ENCODE data around the gene IQSEC1. TPM values are rescaled to one million over a fixed set of nuclear protein-coding genes. Genes with fewer than 3 reads are reported as not detected.

IQSEC1 gene
- total and polyA plus RNA-seq, 2 experiments from 2014 or later, result 8.0 to 51.9 TPM

DNA sequence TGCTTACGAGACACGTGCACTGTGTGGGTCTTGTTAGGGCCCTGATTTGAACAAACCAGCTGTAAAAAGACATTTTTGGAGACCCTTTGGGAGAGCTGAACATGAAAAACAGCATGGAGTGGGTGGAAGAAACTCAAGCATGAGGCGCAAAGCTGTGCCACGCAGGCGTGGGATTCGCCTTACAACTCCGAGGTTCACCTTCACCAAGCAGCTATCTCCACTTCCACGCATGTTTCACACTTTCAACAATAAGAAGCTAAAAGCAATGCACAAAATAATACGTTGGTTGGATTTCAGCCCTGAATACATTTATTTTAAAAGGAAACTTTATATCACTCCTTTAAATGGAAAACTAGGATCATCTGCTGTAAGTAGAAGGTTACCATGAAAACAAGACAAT, 42.5 kb downstream of the IQSEC1 start:
- Mint-ChIP-seq H3K4me3 (no peak overlapping the region), H3K27me3 (ENCODE audit: insufficient read depth, low read depth, poor library complexity) (peaks cover 11% of the 10 kb centered on the region), H3K36me3 (ENCODE audit: low read depth) (no peaks in the 10 kb centered on the region), H3K4me1 (peaks cover 10% of the 10 kb centered on the region), H3K9me3 (no peaks in the 10 kb centered on the region; the same call in 2 of the 3 replicates), H3K27ac (no peak overlapping the region)
- no peak overlapping the region for H3K27ac ChIP-seq (ENCODE audit: low read depth)
- no peak for DNase-seq (ENCODE audit: low spot score)
- H3K36me3 ChIP-seq (ENCODE audit: insufficient read depth), result no peaks in the 10 kb centered on the region
- H3K9me2 ChIP-seq (ENCODE audit: insufficient read depth), result no peaks in the 10 kb centered on the region
- no peaks in the 10 kb centered on the region for H3F3A ChIP-seq (replicated peaks; ENCODE audit: low read depth)
- no peaks in the 10 kb centered on the region for H4K20me1 ChIP-seq (replicated peaks; ENCODE audit: insufficient read depth)
- H2AFZ ChIP-seq, result no peak overlapping the region
- no peaks in the 10 kb centered on the region for H3K4me1 ChIP-seq (ENCODE audit: insufficient read depth)
- no peak for ATAC-seq
- H3K4me3 ChIP-seq, result no peak overlapping the region
- no peaks in the 10 kb centered on the region for H3K27me3 ChIP-seq (ENCODE audit: insufficient read depth)
- no peaks in the 10 kb centered on the region for H3K79me2 ChIP-seq (replicated peaks; ENCODE audit: insufficient read depth)
- H3K4me2 ChIP-seq, result no peak overlapping the region
- no peak for TF ChIP-seq ZNF331 (CRISPR knock-in tag; IDR thresholded peaks at IDR 0.05; ENCODE audit: low read depth)
- no peak for TF ChIP-seq NANOG (IDR thresholded peaks at IDR 0.05; ENCODE audit: borderline replicate concordance)
- TF ChIP-seq, protein P1, sequence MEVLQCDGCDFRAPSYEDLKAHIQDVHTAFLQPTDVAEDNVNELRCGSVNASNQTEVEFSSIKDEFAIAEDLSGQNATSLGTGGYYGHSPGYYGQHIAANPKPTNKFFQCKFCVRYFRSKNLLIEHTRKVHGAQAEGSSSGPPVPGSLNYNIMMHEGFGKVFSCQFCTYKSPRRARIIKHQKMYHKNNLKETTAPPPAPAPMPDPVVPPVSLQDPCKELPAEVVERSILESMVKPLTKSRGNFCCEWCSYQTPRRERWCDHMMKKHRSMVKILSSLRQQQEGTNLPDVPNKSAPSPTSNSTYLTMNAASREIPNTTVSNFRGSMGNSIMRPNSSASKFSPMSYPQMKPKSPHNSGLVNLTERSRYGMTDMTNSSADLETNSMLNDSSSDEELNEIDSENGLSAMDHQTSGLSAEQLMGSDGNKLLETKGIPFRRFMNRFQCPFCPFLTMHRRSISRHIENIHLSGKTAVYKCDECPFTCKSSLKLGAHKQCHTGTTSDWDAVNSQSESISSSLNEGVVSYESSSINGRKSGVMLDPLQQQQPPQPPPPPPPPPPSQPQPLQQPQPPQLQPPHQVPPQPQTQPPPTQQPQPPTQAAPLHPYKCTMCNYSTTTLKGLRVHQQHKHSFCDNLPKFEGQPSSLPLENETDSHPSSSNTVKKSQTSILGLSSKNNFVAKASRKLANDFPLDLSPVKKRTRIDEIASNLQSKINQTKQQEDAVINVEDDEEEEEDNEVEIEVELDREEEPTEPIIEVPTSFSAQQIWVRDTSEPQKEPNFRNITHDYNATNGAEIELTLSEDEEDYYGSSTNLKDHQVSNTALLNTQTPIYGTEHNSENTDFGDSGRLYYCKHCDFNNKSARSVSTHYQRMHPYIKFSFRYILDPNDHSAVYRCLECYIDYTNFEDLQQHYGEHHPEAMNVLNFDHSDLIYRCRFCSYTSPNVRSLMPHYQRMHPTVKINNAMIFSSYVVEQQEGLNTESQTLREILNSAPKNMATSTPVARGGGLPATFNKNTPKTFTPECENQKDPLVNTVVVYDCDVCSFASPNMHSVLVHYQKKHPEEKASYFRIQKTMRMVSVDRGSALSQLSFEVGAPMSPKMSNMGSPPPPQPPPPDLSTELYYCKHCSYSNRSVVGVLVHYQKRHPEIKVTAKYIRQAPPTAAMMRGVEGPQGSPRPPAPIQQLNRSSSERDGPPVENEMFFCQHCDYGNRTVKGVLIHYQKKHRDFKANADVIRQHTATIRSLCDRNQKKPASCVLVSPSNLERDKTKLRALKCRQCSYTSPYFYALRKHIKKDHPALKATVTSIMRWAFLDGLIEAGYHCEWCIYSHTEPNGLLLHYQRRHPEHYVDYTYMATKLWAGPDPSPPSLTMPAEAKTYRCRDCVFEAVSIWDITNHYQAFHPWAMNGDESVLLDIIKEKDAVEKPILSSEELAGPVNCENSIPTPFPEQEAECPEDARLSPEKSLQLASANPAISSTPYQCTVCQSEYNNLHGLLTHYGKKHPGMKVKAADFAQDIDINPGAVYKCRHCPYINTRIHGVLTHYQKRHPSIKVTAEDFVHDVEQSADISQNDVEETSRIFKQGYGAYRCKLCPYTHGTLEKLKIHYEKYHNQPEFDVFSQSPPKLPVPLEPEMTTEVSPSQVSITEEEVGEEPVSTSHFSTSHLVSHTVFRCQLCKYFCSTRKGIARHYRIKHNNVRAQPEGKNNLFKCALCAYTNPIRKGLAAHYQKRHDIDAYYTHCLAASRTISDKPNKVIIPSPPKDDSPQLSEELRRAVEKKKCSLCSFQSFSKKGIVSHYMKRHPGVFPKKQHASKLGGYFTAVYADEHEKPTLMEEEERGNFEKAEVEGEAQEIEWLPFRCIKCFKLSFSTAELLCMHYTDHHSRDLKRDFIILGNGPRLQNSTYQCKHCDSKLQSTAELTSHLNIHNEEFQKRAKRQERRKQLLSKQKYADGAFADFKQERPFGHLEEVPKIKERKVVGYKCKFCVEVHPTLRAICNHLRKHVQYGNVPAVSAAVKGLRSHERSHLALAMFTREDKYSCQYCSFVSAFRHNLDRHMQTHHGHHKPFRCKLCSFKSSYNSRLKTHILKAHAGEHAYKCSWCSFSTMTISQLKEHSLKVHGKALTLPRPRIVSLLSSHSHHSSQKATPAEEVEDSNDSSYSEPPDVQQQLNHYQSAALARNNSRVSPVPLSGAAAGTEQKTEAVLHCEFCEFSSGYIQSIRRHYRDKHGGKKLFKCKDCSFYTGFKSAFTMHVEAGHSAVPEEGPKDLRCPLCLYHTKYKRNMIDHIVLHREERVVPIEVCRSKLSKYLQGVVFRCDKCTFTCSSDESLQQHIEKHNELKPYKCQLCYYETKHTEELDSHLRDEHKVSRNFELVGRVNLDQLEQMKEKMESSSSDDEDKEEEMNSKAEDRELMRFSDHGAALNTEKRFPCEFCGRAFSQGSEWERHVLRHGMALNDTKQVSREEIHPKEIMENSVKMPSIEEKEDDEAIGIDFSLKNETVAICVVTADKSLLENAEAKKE (CRISPR knock-in tag; IDR thresholded peaks at IDR 0.05), result no peak
- no peak for TF ChIP-seq POLR2AphosphoS5 (IDR thresholded peaks at IDR 0.05; ENCODE audit: low read depth)
- TF ChIP-seq, protein P2, sequence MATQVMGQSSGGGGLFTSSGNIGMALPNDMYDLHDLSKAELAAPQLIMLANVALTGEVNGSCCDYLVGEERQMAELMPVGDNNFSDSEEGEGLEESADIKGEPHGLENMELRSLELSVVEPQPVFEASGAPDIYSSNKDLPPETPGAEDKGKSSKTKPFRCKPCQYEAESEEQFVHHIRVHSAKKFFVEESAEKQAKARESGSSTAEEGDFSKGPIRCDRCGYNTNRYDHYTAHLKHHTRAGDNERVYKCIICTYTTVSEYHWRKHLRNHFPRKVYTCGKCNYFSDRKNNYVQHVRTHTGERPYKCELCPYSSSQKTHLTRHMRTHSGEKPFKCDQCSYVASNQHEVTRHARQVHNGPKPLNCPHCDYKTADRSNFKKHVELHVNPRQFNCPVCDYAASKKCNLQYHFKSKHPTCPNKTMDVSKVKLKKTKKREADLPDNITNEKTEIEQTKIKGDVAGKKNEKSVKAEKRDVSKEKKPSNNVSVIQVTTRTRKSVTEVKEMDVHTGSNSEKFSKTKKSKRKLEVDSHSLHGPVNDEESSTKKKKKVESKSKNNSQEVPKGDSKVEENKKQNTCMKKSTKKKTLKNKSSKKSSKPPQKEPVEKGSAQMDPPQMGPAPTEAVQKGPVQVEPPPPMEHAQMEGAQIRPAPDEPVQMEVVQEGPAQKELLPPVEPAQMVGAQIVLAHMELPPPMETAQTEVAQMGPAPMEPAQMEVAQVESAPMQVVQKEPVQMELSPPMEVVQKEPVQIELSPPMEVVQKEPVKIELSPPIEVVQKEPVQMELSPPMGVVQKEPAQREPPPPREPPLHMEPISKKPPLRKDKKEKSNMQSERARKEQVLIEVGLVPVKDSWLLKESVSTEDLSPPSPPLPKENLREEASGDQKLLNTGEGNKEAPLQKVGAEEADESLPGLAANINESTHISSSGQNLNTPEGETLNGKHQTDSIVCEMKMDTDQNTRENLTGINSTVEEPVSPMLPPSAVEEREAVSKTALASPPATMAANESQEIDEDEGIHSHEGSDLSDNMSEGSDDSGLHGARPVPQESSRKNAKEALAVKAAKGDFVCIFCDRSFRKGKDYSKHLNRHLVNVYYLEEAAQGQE (IDR thresholded peaks at IDR 0.05; ENCODE audit: unreplicated experiment), result no peak
- TF ChIP-seq, protein P3, sequence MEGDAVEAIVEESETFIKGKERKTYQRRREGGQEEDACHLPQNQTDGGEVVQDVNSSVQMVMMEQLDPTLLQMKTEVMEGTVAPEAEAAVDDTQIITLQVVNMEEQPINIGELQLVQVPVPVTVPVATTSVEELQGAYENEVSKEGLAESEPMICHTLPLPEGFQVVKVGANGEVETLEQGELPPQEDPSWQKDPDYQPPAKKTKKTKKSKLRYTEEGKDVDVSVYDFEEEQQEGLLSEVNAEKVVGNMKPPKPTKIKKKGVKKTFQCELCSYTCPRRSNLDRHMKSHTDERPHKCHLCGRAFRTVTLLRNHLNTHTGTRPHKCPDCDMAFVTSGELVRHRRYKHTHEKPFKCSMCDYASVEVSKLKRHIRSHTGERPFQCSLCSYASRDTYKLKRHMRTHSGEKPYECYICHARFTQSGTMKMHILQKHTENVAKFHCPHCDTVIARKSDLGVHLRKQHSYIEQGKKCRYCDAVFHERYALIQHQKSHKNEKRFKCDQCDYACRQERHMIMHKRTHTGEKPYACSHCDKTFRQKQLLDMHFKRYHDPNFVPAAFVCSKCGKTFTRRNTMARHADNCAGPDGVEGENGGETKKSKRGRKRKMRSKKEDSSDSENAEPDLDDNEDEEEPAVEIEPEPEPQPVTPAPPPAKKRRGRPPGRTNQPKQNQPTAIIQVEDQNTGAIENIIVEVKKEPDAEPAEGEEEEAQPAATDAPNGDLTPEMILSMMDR (conservative IDR thresholded peaks at IDR 0.05; ENCODE audit: low read depth in 2 of 2), result no peak
- TF ChIP-seq, protein P4, sequence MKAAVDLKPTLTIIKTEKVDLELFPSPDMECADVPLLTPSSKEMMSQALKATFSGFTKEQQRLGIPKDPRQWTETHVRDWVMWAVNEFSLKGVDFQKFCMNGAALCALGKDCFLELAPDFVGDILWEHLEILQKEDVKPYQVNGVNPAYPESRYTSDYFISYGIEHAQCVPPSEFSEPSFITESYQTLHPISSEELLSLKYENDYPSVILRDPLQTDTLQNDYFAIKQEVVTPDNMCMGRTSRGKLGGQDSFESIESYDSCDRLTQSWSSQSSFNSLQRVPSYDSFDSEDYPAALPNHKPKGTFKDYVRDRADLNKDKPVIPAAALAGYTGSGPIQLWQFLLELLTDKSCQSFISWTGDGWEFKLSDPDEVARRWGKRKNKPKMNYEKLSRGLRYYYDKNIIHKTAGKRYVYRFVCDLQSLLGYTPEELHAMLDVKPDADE (IDR thresholded peaks at IDR 0.05), result no peak
- TF ChIP-seq CREB1 (CRISPR knock-in tag; IDR thresholded peaks at IDR 0.05; ENCODE audit: low read depth), result no peak
- no peak for TF ChIP-seq ZNF114 (CRISPR knock-in tag; IDR thresholded peaks at IDR 0.05)
- TF ChIP-seq EZH2 (IDR thresholded peaks at IDR 0.05; ENCODE audit: low read depth, unreplicated experiment), result no peak
- TF ChIP-seq EZH2phosphoT487 (IDR thresholded peaks at IDR 0.05; ENCODE audit: unreplicated experiment), result no peak
- TF ChIP-seq JUNB (IDR thresholded peaks at IDR 0.05; ENCODE audit: unreplicated experiment), result no peak
- no peak for TF ChIP-seq STAT1 (IDR thresholded peaks at IDR 0.05; ENCODE audit: unreplicated experiment)
